ENCODE results near the gene RPS6KC1.
"Not testable (repeated sequence)": the region's sequence is repeated elsewhere in the genome, so short reads cannot be mapped to it uniquely, and the experiment has no call there.

Gene RPS6KC1

DNA sequence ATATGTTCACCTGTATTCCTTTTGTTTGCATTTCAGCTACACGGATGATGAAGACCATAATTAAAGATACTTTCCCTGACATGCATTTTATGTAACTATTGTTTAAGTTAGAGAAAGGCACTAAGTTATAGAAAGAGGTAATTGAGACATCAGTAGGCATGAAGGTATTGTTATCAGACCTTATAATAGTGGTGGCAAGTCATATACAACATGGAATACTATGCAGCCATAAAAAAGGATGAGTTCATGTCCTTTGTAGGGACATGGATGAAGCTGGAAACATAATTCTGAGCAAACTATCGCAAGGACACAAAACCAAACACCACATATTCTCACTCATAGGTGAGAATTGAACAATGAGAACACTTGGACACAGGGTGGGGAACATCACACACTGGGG lies 109.4 kb downstream of the RPS6KC1 start:
- not testable (repeated sequence) for DNase-seq (ENCODE audit: low read depth)

DNA sequence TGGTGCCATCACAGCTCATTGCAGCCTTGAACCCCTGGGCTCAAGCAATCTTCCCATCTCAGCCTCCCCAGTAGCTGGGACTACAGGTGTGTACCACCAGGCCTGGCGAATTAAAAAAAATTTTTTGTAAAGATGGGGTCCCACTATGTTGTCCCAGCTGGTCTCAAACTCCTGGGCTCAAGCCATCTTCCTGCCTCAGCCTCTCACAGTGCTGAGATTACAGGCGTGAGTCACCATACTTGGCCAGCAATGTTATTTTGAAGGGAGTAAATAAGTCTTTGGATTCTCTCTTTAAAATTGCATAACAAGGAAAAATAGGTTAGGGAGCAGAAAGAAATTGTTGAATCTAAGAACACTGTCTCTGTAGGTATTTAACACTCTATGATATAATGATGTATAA lies 111.3 kb downstream of the RPS6KC1 start:
- DNase-seq (ENCODE audit: low read depth), result peak; percentile 5

DNA sequence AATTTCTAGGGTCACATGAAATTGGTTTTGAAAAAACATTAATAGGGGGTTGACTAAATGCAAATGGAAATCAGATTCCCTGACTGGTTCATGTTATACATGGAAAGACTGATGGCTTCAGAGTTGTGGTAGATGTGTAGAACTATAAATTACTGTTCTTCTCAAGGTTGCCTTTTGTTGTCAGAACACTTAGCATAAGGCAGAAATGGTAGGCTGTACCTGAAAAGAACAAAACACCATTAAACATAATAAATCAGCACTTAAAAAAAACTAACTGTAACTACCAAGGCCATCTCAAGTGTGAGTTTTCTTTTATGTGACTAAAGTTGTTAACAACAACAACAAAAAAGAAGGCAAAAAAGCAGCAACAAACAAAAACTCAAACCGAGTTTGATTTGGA lies 111.8 kb downstream of the RPS6KC1 start:
- no peak for DNase-seq (ENCODE audit: low read depth)

DNA sequence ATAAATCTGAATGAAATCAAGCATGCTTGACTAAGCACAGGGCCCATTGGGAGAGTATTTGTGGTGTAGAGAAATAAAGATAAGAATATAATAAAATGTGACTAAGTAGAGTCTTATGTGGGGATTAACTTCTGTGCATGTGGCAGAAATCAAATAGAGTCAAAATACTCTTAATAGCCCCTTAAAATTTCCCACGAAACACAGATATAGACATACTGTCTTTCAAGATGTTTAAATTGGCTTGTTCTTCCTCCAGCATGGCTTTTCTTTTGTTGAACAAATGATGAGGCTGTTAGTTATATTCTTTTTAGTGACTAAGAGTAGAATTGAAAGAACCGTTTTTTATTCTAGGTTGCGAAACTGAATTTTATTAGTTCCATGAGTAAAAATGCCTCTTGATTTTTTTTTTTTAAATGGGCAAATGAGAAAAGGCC lies 112.3 kb downstream of the RPS6KC1 start:
- DNase-seq (ENCODE audit: low read depth), result no peak

DNA sequence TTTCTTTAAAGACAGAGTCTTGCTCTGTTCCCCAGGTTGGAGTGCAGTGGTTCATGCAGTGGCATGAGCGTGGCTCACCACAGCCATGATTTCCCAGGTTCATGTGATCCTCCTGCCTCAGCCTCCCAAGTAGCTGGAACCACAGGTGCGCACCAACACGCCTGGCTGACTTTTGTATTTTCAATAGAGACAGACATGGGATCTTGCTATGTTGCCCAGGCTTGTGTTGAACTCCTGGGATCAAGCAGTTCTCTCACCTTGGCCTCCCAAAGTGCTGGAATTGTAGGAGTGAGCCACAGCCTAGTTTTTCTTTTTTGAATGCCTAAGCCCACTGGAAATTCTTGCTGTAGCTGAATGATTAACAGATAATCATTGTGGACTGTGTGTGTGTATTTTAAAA lies 113.5 kb downstream of the RPS6KC1 start:
- no peak for DNase-seq (ENCODE audit: low read depth)

DNA sequence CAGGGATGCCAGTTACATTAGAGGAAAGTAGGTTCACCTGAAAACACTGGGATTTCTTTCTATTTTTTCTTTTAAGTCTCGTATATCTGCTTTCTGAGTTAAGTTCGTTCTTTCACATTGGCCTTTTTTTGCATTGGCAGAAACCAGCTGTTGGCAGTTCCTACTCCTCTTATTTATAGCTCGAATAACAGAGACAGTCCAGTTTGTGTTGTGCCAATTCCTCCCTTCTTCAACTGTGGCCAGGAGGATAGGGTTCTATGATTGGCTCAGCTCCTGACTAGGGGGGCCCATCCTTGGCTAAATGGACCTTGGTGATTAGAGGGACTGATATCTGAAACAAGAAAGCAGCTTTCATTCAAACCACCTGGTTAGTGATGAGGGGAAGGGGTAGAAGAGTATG lies 115.8 kb downstream of the RPS6KC1 start:
- no peak for DNase-seq (ENCODE audit: low read depth)

DNA sequence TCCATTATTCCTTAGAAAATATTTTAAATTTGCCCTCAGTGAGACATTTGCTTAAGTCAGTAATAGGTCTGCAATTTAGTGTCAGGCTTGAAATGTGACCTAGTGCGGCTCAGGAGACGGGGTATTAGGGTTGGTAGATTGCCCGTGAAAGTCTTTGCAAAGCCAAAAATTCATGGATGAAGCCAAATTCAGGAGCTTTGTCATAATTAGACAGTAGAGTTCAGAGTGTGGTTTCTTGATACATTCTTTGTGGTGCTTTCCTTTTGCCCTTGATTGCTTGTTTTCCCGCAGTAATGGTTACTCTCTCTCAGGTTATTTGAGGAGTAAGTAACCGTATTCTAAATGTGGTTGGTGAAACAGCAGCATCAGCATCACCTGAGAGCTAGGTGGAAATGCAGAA lies 120.7 kb downstream of the RPS6KC1 start:
- DNase-seq (ENCODE audit: low read depth), result no peak

DNA sequence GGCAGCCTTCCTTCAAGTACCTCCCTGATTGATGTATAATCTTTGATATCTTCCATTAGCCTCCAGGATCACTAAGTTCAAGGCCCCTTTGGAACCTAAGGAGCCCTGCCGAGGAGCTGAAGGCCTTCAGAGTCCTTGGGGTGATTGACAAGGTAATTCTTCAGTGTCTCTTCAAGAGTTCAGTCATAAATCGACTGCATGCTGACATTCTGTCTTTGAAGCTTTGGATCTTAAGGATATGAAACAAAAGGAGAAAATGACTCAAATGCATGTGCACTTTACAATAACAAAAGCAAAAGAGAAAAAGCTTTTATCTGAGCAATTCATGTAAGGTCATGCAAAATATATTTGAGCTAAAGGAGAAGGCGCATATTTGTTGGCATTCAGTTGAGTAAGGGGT lies 125.3 kb downstream of the RPS6KC1 start:
- DNase-seq (ENCODE audit: low read depth), result no peak

DNA sequence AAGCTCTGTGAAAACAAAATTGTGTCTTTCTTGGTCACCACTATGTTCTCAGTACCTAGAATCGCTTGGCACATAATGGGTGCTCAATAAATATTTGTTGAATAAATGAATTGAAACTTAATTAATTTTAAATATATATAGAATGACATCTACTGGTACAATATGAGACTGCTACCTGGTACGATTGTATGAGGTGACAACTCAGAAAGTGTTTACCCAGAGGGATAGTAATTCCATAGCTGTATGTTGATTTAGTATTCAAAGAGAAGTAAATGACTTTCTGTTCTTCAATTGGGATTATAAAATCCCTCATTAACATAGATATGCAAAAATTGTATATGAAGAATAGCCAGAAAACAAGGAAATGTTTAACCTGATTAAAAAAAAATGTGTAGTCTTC lies 128.7 kb downstream of the RPS6KC1 start:
- DNase-seq (ENCODE audit: low read depth), result no peak

DNA sequence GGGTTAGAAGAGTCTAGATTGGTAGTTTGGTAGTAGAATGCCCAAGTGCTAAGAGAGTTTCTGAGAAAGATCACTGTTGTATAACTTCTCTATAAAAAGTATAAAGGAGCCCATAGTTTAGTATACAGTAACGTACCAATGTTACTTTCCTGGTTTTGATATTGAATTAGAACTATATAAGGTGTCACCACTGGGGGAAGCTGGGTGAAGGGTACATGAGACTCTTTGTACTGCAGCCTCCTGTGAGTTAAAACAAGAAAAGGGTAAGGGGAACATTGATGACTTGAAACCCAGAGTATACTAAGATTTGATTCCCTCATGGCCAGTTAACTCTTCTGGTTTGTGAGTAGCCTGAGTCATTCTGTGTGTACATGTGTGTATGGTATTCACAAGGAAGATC lies 129.8 kb downstream of the RPS6KC1 start:
- no peak for DNase-seq (ENCODE audit: low read depth)

DNA sequence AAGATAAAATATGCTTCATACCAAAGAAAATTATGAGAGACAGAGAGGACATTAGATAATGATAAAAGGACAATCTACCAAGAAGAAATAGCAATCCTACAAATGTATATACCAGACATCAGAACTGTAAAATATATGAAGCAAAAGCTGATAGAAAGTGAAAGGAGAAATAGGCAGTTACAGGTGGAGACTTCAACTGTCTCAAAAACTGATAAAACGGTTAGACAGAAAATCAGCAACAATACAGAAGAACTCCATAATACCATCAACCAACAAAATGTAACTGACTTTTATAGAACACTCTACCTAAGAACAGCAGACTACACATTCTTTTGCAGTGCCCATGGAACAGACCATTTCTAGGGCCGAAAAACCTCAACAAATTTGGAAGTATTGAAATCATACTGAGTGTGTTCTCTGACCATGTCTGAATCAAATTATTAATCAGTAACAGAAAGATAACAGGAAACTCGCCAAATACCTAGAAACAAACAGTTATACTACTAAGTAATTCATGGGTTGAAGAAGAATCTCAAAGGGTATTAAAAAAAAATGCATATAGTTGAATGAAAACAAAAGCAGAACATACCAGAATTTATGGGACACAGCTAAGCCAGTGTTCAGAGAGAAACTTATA lies 132.1 kb downstream of the RPS6KC1 start:
- DNase-seq (ENCODE audit: low read depth), result no peak

DNA sequence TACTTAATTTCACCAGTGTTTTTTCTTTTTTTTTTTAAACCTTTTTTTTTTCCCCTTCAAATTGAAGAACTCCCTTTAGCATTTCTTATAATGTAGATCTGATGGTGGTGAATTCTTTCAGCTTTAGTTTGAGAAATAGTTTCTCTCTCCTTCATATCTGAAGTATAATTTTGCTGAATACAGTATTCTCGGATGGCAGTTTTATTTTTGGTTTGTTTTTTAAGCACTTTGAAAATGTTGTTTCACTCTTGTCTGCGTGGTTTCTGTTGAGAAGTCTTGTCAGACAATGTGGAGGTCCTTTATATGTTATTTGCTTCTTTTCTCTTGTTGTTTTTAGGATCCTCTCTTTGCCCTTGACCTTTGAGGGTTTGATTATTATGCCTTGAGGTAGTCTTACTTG lies 135.1 kb downstream of the RPS6KC1 start:
- no peak for DNase-seq (ENCODE audit: low read depth)

DNA sequence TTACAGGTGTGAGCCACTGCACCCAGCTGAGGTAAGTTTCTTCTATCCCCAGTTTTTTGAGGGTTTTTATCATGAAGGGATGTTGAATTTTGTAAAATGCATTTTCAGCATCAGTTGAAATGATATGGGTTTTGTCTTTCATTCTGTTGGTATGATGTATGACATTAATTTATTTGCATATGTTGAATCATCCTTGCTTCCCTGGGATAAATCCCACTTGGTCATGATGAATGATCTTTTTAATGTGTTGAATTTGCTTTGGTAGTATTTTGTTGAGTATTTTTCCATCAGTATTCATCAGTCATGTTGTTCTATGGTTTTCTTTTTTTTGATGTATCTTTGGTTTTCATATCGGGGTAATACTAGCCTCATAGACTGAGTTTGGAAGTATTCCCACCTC lies 141.0 kb downstream of the RPS6KC1 start:
- no peak for DNase-seq (ENCODE audit: low read depth)

DNA sequence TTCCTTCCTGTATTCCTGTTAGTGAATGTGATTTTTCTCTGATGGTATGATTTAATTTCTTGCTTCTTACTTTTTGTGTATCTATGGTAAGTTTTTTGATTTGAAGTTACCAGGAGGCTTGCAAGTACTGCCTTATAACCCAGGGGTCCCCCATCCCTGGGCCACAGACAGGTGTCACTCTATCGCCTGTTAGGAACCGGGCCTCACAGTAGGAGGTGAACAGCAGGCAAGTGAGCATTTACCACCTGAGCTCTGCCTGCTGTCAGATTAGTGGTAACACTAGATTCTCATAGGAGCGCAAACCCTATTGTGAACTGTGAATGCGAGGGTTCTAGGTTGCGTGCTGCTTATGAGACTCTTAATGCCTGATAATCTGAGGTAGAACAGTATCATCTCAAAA lies 143.3 kb downstream of the RPS6KC1 start:
- no peak for DNase-seq (ENCODE audit: low read depth)

DNA sequence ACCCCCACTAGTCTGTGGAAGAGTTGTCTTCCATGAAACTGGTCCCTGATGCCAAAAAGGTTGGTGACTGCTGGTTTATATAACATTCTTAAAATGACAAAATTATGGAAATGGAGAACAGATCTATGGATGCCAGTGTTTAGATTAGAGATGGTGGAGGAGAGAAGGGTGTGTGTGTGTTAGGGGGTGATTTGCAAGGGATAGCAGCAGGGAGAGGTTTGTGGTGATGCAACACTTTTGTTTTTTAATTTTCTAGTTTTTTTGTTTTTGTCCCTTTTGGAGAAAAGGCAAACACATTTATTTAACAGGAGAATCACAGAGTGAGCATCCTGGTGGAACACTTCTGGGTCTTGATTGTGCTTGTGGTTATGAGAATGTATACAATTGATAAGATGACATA lies 143.8 kb downstream of the RPS6KC1 start:
- DNase-seq (ENCODE audit: low read depth), result no peak

DNA sequence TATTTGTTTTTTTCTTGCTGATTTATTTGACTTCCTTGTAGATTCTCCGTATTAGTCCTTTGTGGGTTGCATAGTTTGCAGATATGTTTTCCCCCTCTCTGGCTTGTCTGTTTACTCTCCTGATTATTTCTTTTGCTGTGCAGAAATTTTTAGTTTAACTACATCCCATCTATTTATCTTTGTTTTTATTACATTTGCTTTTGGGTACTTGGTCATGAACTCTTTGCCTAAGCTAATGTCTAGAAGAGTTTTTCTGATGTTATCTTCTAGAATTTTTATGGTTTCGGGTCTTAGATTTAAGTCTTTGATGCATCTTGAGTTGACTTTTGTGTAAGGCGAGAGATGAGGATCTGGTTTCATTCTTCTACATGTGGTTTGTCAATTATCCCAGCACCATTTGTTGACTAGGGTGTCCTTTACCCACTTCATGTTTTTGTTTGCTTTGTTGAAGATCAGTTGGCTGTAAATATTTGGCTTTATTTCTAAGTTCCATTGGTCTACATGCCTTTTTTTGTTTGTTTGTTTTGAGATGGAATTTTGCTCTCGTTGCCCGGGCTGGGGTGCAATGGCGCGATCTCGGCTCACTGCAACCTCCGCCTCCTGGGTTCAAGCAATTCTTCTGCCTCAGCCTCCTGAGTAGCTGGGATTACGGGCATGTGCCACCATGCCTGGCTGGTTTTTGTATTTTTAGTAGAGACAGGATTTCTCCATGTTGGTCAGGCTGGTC lies 145.4 kb downstream of the RPS6KC1 start:
- not testable (repeated sequence) for DNase-seq (ENCODE audit: low read depth)

DNA sequence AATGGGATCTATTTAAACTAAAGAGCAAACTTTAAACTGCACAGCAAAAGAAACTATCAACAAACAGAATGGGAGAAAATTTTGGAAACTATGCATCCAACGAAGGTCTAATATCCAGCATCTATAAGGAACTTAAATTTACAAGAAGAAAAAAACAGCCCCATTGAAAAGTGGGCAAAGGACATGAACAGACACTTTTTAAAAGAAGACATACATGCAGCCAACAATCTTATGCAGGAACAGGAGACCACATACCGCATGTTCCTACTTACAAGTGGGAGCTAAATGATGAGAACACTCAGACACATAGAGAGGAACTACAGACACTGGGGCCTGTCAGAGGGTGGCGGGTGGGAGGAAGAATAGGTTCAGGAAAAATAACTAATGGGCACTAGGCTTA lies 149.6 kb downstream of the RPS6KC1 start:
- DNase-seq (ENCODE audit: low read depth), result no peak

DNA sequence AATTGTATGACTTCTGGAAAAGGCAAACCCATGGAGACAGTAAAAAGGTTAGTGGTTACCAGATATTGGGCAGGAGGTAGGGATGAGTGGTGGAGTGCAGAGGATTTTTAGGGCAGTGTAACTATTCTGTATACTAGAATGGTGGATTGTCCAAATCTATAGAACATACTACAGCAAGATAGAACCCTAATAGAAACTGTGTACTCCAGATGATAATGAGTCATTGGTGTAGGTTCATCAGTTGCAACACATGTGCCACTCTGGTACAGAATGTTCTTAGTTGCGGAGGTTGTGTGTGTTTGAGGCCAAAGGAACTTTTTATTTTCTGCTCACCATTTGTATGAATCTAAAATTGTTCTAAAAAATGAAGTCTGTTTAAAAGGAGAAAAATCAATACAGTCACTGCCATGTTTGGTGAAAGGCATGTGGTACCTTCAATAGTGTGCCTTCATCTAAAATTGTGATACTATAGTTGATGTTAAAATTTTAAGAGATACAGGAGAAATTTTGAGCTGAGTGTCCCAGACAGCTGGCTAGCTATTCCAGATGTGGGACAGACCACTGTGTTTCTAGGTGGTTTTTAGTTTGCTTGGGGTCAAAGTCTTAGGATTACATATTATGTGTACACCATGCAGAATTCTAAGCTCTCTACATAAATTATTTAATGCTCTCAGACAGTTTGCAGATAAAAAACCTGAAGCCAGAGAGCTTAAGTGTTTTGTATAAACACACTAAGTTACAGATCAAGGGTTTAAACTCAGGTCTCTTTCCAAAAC lies 150.5 kb downstream of the RPS6KC1 start:
- peak; percentile 17 for DNase-seq (ENCODE audit: low read depth)

DNA sequence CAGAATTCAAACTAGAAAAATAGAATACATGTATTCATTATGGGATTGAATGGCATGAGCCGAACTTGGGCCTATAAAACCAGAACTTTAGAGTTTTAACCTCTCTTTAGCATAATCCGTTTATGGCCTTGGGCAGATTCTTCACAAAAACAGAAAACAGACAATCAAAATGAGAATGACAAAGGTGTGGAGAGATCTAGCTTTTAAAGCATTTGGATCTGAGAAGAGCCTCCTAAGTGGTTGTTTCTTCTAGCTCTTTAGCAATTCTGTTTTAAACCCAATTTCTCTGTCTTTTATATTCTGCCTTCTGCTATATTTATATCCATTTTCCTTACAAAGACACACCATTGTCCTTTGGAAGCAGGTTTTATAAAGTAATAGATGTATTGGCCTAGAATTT lies 160.2 kb downstream of the RPS6KC1 start:
- DNase-seq (ENCODE audit: low read depth), result no peak

DNA sequence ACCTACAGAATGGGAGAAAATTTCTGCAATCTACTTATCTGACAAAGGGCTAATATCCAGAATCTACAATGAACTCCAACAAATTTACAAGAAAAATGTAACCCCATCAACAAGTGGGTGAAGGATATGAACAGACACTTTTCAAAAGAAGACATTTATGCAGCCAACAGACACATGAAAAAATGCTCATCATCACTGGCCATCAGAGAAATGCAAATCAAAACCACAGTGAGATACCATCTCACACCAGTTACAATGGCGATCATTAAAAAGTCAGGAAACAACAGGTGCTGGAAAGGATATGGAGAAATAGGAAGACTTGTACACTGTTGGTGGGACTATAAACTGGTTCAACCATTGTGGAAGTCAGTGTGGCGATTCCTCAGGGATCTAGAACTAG lies 168.0 kb downstream of the RPS6KC1 start:
- not testable (repeated sequence) for DNase-seq (ENCODE audit: low read depth)

DNA sequence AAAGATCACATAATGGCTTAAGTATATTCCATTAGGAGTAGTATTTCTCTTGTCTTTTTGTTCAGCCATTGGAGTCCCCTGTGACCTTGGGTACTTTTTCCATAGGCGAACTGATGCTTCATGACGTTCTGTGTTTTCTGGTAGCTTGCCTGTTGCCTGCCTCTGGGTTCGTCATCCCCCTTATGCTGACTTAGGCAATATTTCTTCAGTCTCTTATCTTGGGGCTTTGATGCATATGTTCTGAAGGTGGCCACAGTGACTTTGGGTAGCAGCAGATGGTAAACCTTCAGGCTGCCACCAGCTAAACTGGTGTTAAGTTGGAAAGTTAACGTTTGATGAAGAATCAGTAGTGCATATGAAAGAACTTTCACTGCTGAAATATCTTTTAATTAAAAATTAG lies 170.2 kb downstream of the RPS6KC1 start:
- no peak for DNase-seq (ENCODE audit: low read depth)

DNA sequence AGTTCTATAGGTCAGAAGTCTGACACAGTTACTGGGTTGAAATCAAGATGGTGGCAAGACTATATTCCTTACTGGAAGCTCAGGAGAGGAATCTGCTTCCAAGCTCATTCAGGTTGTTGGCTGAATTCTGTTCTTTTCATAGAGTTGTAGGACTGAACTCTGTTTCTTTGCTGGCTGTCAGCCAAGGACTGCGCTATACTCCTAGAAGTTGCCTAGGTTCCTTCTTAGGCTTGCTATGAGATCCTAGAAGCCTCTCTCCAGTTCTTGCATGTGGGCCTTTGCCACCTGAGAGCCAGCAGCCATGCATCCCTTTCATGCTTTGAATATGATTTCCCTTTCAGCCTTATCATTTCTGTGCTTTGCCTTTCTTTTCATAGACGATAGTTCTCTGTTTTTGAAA lies 176.4 kb downstream of the RPS6KC1 start:
- DNase-seq (ENCODE audit: low read depth), result no peak

DNA sequence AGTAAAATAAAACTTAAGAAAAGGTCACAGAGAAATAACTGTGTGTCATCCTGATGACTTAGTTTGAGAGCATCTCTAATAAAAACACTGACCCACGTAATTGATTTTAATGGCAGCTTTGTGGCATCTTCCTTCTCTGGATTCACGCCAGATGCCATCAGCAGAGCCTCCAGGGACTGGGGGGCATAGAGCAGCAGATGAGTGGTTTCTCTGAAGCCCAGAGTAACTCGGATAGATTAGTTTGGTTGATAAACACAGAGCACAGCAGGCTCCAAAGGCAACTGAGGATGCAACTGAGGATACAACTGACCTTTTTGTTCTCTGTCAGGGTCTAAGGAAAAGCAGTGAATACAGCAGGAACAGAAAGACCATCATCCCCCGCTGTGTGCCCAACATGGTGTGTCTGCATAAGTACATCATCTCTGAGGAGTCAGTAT lies 180.8 kb downstream of the RPS6KC1 start:
- no peak for DNase-seq (ENCODE audit: low read depth)

Measured in non-pigmented ciliary epithelial cell (primary cell).